Frontal cortex (tissue), 4 donors: ENCODE measurements around the gene TBC1D1. TPM values are rescaled to one million over a fixed set of nuclear protein-coding genes. Genes with fewer than 3 reads are reported as not detected.

Source experiments
- DNase-seq, 2 donors: peaks; one replicate each; pipeline ENCODE4 v3.0.0; 2012; ENCODE audit warnings: low spot score in 2 of 2
- FAIRE-seq: peaks from 2 replicates; lab custom pipeline; 2012; peaks lifted over from hg19 to GRCh38; lab: Jason Lieb, UNC
- total RNA-seq: library from RNA; depleted of rRNA; stranded (reverse); fragments of >200 nt; gene quantifications from one replicate; pipeline ENCODE4 v1.2.3, GENCODE V29; 2014
- donor health status: control.
- donor health status: control.
- donor health status: control.

Gene TBC1D1
- total RNA-seq, 1 donor from 2014 or later, result 64.8 TPM

GRCh38 chr4:38106311-38106710, 215.4 kb downstream of the TBC1D1 start:
- no peak for FAIRE-seq
- no peak for DNase-seq

DNA sequence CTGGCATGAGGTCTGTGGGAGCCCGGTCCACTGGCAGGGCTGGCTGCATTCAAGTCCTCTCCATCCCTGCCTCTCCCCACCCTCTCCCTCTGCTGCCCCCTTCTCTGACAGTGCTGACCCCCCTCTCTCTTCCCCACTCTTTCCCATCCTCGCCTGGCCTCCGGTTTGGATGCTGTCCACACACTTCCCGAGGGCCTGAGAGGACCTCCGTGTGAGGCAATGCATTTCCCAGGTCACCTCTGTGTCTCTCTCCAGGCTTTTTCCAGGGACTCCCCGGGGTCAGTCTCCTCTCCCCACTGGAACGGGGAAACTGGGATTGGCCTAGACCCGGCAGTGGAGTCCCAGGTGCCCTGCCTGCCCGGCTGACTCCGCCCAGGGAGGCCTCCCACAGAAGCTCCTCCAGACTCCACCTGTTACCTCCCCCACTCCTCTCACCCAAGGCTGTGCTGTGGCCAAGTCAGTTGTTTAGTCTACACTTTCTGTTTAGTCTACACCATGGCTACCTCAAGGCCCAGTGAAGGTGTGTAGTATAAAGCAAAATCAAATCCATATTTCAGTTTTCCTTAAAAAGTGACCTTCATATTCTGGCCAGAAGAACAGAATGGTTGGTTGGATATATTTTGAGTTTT, 216.1 kb downstream of the TBC1D1 start:
- DNase-seq (no peak), FAIRE-seq (no peak)

GRCh38 chr4:38107818-38108217, 216.9 kb downstream of the TBC1D1 start:
- no peak for DNase-seq
- no peak for FAIRE-seq

- FAIRE-seq (no peak), DNase-seq (no peak)
Observed at GRCh38 chr4:38109370-38109769, 218.5 kb downstream of the TBC1D1 start.

DNA sequence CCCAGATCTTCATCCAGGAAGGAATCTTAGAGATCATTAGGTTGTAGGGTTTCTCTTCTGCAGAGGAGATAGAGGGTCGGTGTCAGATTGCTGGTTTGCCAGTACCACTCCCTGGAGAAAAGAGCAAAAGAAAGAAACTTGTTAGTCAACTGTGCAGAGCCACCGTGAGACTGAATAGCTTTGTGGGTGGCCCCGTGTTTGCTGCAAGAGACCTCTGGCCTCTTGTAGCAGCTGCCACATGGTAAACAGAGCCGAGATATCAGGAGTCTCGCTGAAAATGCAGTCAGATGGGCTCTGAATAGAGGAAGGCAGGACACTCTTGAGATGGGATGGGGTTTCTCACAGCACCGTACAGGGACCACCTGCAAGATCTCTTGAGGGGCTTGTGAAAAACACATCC, 219.0 kb downstream of the TBC1D1 start:
- no peak for DNase-seq
- no peak for FAIRE-seq

- no peak for FAIRE-seq
Observed at GRCh38 chr4:38111024-38111423, 220.1 kb downstream of the TBC1D1 start.

DNA sequence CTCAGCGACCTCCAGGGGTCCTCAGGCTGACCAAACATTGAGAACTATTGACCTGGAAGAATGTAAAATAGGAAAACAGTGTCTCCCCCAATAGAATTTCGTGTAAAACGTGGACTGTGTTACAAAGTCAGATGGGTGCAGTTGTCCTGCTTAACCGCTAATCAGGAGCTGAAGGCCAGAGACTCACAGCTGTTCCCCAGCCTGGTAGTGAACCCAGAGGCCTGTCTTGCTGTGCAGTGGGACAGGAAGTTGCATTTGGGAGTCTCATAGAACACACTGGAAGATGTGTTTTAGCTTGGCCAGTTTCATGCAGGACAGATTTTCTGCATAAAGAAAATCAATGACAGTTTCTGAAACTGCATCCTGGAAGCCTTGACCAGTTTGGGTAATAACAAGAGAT, 220.8 kb downstream of the TBC1D1 start:
- no peak for FAIRE-seq
- DNase-seq, result no peak

More at GRCh38 chr4:38111024-38111423, 220.1 kb downstream of the TBC1D1 start:
- no peak for DNase-seq

DNA sequence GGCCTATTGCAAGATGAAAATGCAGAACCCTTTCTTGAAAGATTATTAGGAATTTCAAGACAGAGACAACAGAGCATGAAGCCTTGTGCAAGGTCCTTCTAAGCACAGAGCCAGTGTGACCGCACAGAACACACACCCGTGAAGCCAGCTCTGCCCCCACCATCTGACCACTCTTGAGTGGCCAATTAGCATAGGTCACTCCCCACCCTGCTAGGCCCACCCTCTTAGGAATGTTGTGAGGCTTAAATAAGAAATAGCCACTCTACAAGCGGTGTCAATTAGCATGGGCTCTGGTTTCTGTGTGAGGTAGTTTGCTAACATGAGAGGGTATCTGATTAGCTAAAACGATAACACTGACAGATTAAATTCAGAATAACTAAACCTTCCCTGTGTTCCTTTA, 222.2 kb downstream of the TBC1D1 start:
- FAIRE-seq (no peak), DNase-seq (no peak)

GRCh38 chr4:38113551-38113950, 222.7 kb downstream of the TBC1D1 start:
- FAIRE-seq, result no peak

DNA sequence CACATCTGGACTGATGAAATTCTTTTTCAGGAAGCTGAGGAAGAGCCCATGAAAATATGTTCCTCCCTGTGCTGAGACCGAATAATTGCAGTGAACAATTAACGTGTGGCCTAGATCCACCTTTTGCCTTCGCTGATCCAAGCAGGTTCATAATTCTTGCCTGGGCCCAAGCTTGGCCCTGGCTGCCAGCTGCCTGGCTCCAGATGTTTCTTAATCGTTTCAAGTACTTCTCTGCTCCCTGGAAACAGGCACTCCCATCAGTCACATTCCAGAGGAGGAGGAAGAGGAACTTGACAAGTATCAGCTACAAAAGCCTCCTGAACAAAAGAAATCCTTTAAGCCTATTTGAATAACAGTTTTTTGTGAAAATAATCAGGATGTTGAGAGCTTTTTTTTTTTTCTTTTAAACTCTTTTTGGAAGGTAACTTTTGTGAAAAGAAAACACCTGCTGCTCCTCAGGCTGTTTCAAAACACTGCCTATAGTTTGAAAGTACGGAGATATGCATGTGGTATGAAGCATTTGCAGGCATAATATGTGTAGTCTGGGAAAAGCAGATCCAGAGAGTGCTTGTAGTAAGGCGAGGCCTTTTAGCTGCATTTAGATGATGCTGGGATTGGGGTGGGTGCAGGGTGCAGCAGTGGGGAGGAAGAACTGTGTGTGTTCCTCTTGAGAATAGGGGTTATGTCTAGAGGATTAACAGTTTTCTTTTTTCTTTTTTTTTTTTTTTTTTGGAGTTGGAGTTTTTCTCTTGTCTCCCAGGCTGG, 223.7 kb downstream of the TBC1D1 start:
- FAIRE-seq (no peak), DNase-seq (no peak)

More at GRCh38 chr4:38113551-38113950, 222.7 kb downstream of the TBC1D1 start:
- no peak for DNase-seq

GRCh38 chr4:38115601-38116000, 224.7 kb downstream of the TBC1D1 start:
- DNase-seq (no peak), FAIRE-seq (no peak)

DNA sequence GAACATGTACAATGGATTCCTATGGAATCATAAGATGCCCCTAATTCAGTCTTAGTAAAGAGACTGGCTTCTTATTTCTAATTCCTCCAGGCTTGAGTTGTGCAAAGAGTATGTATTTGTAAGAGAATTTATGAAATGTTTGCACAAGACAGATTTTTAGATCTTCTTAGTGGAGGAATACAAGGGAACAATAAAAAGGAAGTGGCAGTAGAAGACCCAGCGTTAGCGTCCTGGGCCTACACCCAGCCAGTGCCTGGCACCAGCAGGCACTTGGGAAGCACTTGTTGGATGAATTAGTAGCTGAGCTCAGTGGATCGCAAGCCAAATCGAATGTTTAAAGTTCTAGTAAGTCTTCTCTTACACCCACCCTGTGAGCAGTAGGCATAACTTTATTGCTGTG, 226.7 kb downstream of the TBC1D1 start:
- FAIRE-seq, result no peak
- DNase-seq, result no peak

DNA sequence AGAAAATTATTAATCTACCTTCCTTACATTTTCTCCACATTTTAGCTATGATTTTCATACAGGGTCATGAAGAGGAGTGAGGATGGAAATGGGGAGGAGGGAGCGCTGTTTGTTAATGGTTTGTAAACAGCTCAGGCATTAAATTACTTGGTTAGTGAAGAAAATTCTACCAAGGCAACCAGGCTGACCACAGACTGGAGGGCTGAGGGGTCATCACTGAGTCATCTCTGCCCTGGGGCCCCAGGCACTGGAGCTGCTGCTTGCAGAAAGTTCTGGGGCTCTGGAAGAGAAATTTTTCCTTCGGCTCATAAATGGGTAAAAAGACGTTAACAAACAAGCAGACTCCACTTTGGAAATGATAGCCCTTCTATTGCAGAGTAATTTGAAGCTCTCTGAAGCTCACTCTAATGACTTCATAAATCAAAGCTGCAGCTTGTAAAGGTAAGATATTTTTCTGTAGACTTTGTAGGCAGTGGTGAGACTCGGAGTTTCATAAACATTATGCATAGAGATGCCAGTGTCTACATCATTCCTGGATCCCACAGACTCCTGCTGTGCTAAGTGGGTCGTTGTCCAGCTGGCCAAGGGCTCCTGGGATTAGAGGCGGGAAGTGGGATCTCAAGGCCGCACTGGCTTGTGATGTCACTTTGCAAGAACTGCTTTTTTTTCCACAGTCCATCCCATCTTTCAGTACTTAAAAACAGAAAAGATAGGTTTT, 228.9 kb downstream of the TBC1D1 start:
- DNase-seq (no peak), FAIRE-seq (no peak)

DNA sequence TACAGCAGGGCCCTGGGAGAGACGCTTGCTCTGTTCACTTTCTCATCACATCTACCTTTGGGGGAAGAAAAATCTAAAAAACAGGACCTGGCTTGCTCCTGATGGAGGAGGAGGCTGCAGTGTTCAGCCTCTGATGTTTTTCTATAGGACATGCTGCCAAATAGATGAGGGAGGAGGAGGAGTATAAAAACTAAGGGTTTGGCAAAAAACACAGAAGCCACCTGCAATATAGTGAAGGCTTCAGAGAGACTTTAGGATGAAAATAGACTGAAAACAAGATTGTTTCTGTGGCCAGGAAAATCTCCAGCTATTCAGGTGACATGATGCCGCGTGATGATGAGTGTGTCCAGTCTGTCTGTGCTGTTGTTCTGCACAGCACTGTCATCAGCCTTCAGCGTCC, 229.9 kb downstream of the TBC1D1 start:
- DNase-seq (no peak), FAIRE-seq (no peak)

GRCh38 chr4:38122060-38122459, 231.2 kb downstream of the TBC1D1 start:
- no peak for FAIRE-seq

GRCh38 chr4:38123555-38123954, 232.7 kb downstream of the TBC1D1 start:
- DNase-seq (no peak), FAIRE-seq (no peak)

More at GRCh38 chr4:38122060-38122459, 231.2 kb downstream of the TBC1D1 start:
- no peak for DNase-seq

DNA sequence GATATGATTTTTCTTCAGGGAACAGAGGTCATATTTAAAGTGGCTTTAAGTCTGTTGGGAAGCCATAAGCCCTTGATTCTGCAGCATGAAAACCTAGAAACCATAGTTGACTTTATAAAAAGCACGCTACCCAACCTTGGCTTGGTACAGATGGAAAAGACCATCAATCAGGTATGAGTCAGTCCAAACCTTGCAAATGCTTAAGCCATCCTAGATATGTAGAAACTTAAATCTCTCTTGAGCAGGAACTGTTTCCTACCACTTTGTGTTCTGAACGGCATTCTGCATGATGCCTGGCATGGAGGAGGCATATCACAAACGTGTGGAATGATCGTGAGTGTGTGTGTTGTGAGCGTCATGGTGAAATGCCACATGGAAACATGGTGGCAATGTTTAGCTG, 234.1 kb downstream of the TBC1D1 start:
- no peak for DNase-seq
- FAIRE-seq, result no peak

DNA sequence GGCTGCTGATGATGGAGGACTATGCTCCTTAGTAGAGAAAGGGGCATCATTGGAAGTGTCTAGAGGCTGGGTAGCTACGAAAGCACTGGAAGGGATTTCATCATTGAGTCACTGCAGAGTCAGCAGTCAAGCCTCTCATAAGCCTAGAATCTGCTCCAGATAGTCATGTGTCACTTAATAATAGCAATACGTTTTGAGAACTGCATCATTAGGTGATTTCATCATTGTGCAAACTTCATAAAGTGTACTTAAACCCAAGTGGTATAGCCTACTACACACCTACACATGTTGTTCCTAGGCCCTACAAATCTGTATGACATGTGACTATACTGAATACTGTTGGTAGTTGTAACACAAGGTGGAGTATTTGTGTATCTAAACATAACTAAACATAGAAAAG, 234.9 kb downstream of the TBC1D1 start:
- FAIRE-seq, result no peak
- DNase-seq, result no peak

DNA sequence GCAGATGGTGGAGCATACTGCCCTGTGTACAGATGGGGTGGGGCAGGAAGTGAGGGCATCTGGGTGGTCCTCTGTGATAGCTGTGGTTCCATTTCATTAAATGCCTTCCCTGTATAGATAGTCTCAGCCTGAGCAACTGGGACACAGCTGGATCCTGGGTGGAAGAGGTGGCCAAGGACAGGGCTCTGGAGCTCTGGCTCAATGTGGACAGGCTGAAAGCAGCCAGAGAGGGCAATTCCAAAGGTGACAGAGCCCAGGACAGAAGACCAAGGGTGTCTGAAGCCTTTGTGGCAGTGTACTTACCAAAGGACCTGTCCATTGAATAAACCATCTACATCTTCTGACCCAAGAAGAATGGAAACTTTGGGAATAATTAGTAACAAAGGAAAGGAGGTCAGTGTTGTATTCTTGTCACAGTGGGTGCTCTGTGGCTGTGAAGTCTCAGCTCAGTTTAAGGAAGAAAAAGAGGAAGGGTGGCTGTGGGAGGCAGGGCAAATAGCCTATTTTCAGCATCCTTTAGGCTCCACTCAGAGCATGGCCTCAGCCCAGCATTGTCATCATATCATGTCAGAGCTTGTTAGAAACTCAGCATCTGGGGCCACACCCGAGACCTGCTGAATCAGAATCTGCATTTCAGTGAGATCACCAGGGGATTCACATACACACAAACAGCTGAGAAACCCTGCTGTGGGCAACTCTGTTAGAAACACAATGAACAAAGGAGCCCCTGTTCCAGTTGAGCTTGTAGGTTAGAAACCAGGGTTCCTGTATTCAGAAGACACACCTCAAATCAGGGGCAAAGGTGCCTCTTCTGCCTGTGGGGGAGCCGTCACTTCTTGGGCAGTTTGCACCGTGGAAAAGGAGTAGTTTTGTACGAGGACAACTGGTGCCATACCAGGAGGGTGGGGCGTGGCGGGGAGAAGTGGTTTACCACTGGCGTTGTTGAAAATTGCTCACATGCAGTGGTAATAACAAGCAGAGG, 237.9 kb downstream of the TBC1D1 start:
- FAIRE-seq (no peak), DNase-seq (no peak)
